ENCODE data around the gene RPUSD1. TPM values are rescaled to one million over a fixed set of nuclear protein-coding genes. Genes with fewer than 3 reads are reported as not detected.

Gene RPUSD1
- total RNA-seq, 2 donors from 2014 or later, result 24.1 to 34.4 TPM

- H3K9ac ChIP-seq (ENCODE audit: extremely low read depth, low read length, poor library complexity, severe bottlenecking), result no peak overlapping the region
- H3K9me3 Mint-ChIP-seq, result no peaks in the 10 kb centered on the region
- 95 to 97% methylated on average over 27 to 29 of the region's 29 CpGs for WGBS, 2 experiments (ENCODE audit: insufficient coverage in 1 of 2, insufficient read length in 1 of 2)
- H3K4me1 ChIP-seq (ENCODE audit: control insufficient read depth, insufficient read depth, low read length), result no peaks in the 10 kb centered on the region
- no peaks in the 10 kb centered on the region for H3K9me3 ChIP-seq (ENCODE audit: control insufficient read depth, low read length)
- H3K36me3 ChIP-seq (ENCODE audit: control insufficient read depth, insufficient read depth, low read length), result peaks cover 34% of the 10 kb centered on the region
- no peak overlapping the region for H3K4me3 ChIP-seq (ENCODE audit: low read length)
- TF ChIP-seq CTCF (conservative IDR thresholded peaks at IDR 0.05), result no peak
- peaks cover 5% of the 10 kb centered on the region for H3K4me1 Mint-ChIP-seq
- H3K27me3 Mint-ChIP-seq (ENCODE audit: insufficient read depth), result no peaks in the 10 kb centered on the region
- no peak overlapping the region for H3K27ac Mint-ChIP-seq
- H3K4me3 Mint-ChIP-seq, result no peak overlapping the region
- H3K27ac ChIP-seq (ENCODE audit: low read depth, low read length), result no peak overlapping the region
- DNase-seq, result no peak
- H3K27me3 ChIP-seq (ENCODE audit: control insufficient read depth, insufficient read depth, low read length, poor library complexity, severe bottlenecking), result no peaks in the 10 kb centered on the region
- H3K36me3 Mint-ChIP-seq (ENCODE audit: low read depth), result peaks cover 32% of the 10 kb centered on the region
These were observed 51.2 kb downstream of the RPUSD1 start for GRCh38 chr16:736936-737481.

GRCh38 chr16:735982-736453, 52.2 kb downstream of the RPUSD1 start:
- 93 to 97% methylated on average over 13 of the region's 13 CpGs for WGBS, 2 experiments (ENCODE audit: insufficient coverage in 1 of 2, insufficient read length in 1 of 2)
- Histone ChIP-seq H3K27ac (ENCODE audit: low read depth, low read length) (no peak overlapping the region), H3K27me3 (ENCODE audit: control insufficient read depth, insufficient read depth, low read length, poor library complexity, severe bottlenecking) (no peaks in the 10 kb centered on the region), H3K9ac (ENCODE audit: extremely low read depth, low read length, poor library complexity, severe bottlenecking) (no peak overlapping the region), H3K9me3 (ENCODE audit: control insufficient read depth, low read length) (no peaks in the 10 kb centered on the region), H3K36me3 (ENCODE audit: control insufficient read depth, insufficient read depth, low read length) (peaks cover 34% of the 10 kb centered on the region), H3K4me1 (ENCODE audit: control insufficient read depth, insufficient read depth, low read length) (no peaks in the 10 kb centered on the region), H3K4me3 (ENCODE audit: low read length) (no peak overlapping the region)
- Mint-ChIP-seq H3K36me3 (ENCODE audit: low read depth) (peaks cover 33% of the 10 kb centered on the region), H3K4me1 (peaks cover 5% of the 10 kb centered on the region), H3K4me3 (no peak overlapping the region), H3K27ac (no peak overlapping the region), H3K9me3 (no peaks in the 10 kb centered on the region), H3K27me3 (ENCODE audit: insufficient read depth) (no peaks in the 10 kb centered on the region)
- no peak for DNase-seq
- no peak for TF ChIP-seq CTCF (conservative IDR thresholded peaks at IDR 0.05)

GRCh38 chr16:734981-735881, 53.0 kb downstream of the RPUSD1 start:
- Mint-ChIP-seq H3K36me3 (ENCODE audit: low read depth) (peaks cover 33% of the 10 kb centered on the region), H3K4me1 (peaks cover 5% of the 10 kb centered on the region), H3K9me3 (no peaks in the 10 kb centered on the region), H3K27me3 (ENCODE audit: insufficient read depth) (no peaks in the 10 kb centered on the region), H3K4me3 (no peak overlapping the region), H3K27ac (no peak overlapping the region)
- no peak overlapping the region for H3K4me3 ChIP-seq (ENCODE audit: low read length)
- 93 to 96% methylated on average over 18 to 25 of the region's 25 CpGs for WGBS, 2 experiments (ENCODE audit: insufficient coverage in 1 of 2, insufficient read length in 1 of 2)
- H3K36me3 ChIP-seq (ENCODE audit: control insufficient read depth, insufficient read depth, low read length), result peaks cover 34% of the 10 kb centered on the region
- no peak for DNase-seq
- no peak overlapping the region for H3K27ac ChIP-seq (ENCODE audit: low read depth, low read length)
- H3K9me3 ChIP-seq (ENCODE audit: control insufficient read depth, low read length), result no peaks in the 10 kb centered on the region
- H3K9ac ChIP-seq (ENCODE audit: extremely low read depth, low read length, poor library complexity, severe bottlenecking), result no peak overlapping the region
- H3K4me1 ChIP-seq (ENCODE audit: control insufficient read depth, insufficient read depth, low read length), result no peaks in the 10 kb centered on the region
- TF ChIP-seq CTCF (conservative IDR thresholded peaks at IDR 0.05), result no peak
- no peaks in the 10 kb centered on the region for H3K27me3 ChIP-seq (ENCODE audit: control insufficient read depth, insufficient read depth, low read length, poor library complexity, severe bottlenecking)

Small RNA genes lying within 50 kb of the gene (microRNA-seq; reads per million reads assigned to microRNA genes)
- not detected for gene MIR662 (ENCODE audit: borderline microRNAs expressed)

Other genes with a start within 250 kb of the RPUSD1 start
- gene PRR35, start 228.0 kb downstream of the RPUSD1 start, total RNA-seq, result under 1 TPM; 0.29 to 0.62 TPM
- gene NHLRC4, start 221.4 kb downstream of the RPUSD1 start, total RNA-seq, result 1 to 10 TPM; 1.1 TPM
- gene PIGQ, start 218.4 kb downstream of the RPUSD1 start, total RNA-seq, result 100 to 1,000 TPM; 128 to 129 TPM
- gene RAB40C, start 198.3 kb downstream of the RPUSD1 start, total RNA-seq, result 10 to 100 TPM; 21.3 to 25.9 TPM
- gene WFIKKN1, start 157.4 kb downstream of the RPUSD1 start, total RNA-seq, result 10 to 100 TPM in 1 of 2 donors, 1 to 10 TPM in 1; 7.7 to 11.6 TPM
- gene METTL26, start 152.1 kb downstream of the RPUSD1 start, total RNA-seq, result 10 to 100 TPM; 72.1 to 79.8 TPM
- gene MCRIP2, start 146.6 kb downstream of the RPUSD1 start, total RNA-seq, result 10 to 100 TPM; 22.8 to 34.2 TPM
- gene WDR90, start 139.0 kb downstream of the RPUSD1 start, total RNA-seq, result 100 to 1,000 TPM; 112 to 120 TPM
- 100 to 1,000 TPM; 180 to 193 TPM for gene RHOT2, start 120.2 kb downstream of the RPUSD1 start, total RNA-seq
- gene RHBDL1, start 112.7 kb downstream of the RPUSD1 start, total RNA-seq, result 1 to 10 TPM; 3.7 to 5.1 TPM
- 100 to 1,000 TPM; 105 to 124 TPM for gene STUB1, start 108.0 kb downstream of the RPUSD1 start, total RNA-seq
- 10 to 100 TPM; 48.8 to 55.6 TPM for gene JMJD8, start 104.0 kb downstream of the RPUSD1 start, total RNA-seq
- 10 to 100 TPM; 20.8 to 21.5 TPM for gene WDR24, start 98.0 kb downstream of the RPUSD1 start, total RNA-seq
- 1 to 10 TPM in 1 of 2 donors, under 1 TPM in 1; 0.38 to 2.2 TPM for gene FBXL16, start 82.6 kb downstream of the RPUSD1 start, total RNA-seq
- gene METRN, start 73.3 kb downstream of the RPUSD1 start, total RNA-seq, result 10 to 100 TPM; 33.4 to 38.5 TPM
- 10 to 100 TPM; 36.9 to 40.6 TPM for gene ANTKMT, start 67.2 kb downstream of the RPUSD1 start, total RNA-seq
- 1 to 10 TPM; 6.5 to 8.1 TPM for gene CCDC78, start 61.9 kb downstream of the RPUSD1 start, total RNA-seq
- gene HAGHL, start 61.3 kb downstream of the RPUSD1 start, total RNA-seq, result 10 to 100 TPM in 1 of 2 donors, 1 to 10 TPM in 1; 8.9 to 11.4 TPM
- 10 to 100 TPM; 41.4 to 43.3 TPM for gene CIAO3, start 47.4 kb downstream of the RPUSD1 start, total RNA-seq
- gene MSLN, start 27.6 kb downstream of the RPUSD1 start, total RNA-seq, result under 1 TPM; 0.42 to 0.86 TPM
- gene CHTF18, start 239 bp upstream of the RPUSD1 start, total RNA-seq, result 100 to 1,000 TPM; 158 to 169 TPM
- gene GNG13, start 12.4 kb upstream of the RPUSD1 start, total RNA-seq, result not detected
- 10 to 100 TPM; 13.7 to 15.1 TPM for gene LMF1, start 182.6 kb upstream of the RPUSD1 start, total RNA-seq
- gene SOX8, start 193.4 kb upstream of the RPUSD1 start, total RNA-seq, result 1 to 10 TPM in 1 of 2 donors, under 1 TPM in 1; 0.69 to 5.1 TPM

Measured in endodermal cell (in vitro differentiated cells).